GM23248 (cell line): Measurements from ENCODE around the gene TGM2.

Experiments
- EZH2 ChIP-seq: fragments of 200-600 bp; sonication (generic); IDR thresholded peaks from 2 replicates; pipeline ENCODE4 v1.6.1; 2018; ENCODE audit warnings: antibody characterized with exemption, mild to moderate bottlenecking; ENCODE audit not compliant: insufficient read depth, poor library complexity, severe bottlenecking
- EZH2phosphoT487 ChIP-seq: fragments of 200-600 bp; sonication (generic); IDR thresholded peaks from 2 replicates; pipeline ENCODE4 v1.6.1; 2018; ENCODE audit warnings: antibody characterized with exemption, moderate library complexity, mild to moderate bottlenecking, low read depth; ENCODE audit not compliant: insufficient read depth

- TF ChIP-seq EZH2, result no peak
- TF ChIP-seq EZH2phosphoT487, result no peak
Observed at GRCh38 chr20:38162149-38162548, 2.9 kb downstream of the TGM2 start.
